Endometrial microvascular endothelial cells (primary cell): ENCODE results near the gene FDXR. TPM values are rescaled to one million over a fixed set of nuclear protein-coding genes. Genes with fewer than 3 reads are reported as not detected.
"Not testable (repeated sequence)": the region's sequence is repeated elsewhere in the genome, so short reads cannot be mapped to it uniquely, and the experiment has no call there.

ENCODE experiments used
- in situ Hi-C: cut with HindIII; loops from 2 replicates; pipeline ENCODE4 v1.10.0; 2017; ENCODE audit warnings: low sequenced_read_pairs, low pct_unique_long_range_greater_than_20kb; ENCODE audit errors: inconsistent ontology term
- total RNA-seq: library from RNA; depleted of rRNA; stranded (reverse); fragments of >200 nt; gene quantifications from one replicate; pipeline ENCODE4 v1.2.3, GENCODE V29; 2015; ENCODE audit errors: inconsistent ontology term

FDXR gene
- total RNA-seq, result 73.7 TPM

DNA sequence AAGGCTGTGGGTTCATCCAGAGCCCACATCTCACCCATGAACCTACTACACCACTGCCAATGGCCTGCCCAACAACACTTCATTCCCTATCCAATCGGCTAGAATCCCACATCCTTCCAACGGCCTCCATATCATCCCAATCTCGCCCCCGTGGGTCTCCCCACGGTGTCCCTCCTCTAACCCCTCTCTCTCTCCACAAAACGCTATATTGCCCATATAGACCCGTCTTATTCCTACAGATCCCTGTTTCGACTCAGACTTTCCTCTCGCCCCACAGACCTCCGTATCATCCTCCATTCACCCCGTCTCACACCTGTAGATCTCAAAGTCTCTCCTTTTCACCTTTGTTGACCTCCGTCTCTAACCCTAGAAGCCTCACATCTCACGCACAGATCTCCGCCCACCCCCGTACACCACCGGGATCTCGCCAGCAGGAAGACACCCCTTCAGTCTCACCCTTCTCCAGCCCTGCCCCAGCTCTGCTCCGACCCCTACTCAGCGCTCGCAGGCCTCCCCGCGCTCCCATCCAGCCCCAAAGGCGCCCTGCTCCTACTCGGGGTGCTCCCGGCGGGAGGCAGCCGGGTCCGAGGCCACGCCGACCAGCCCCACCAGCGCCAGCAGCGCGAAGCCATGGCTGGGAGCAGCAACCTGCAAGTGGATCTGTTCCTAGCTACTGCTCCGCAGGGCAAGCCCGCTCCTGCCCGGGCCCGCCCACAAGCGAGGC is at the start of gene FDXR:
FDXR (minus strand) TSS at position 682 of the 724 bp plus-strand sequence; CDS start at position 632, 50 bp downstream.
- in situ Hi-C loops, result no loop called here

- in situ Hi-C loops, result no loop called here
These were observed 49.4 kb upstream of the FDXR start for GRCh38 chr17:74922172-74922571.

DNA sequence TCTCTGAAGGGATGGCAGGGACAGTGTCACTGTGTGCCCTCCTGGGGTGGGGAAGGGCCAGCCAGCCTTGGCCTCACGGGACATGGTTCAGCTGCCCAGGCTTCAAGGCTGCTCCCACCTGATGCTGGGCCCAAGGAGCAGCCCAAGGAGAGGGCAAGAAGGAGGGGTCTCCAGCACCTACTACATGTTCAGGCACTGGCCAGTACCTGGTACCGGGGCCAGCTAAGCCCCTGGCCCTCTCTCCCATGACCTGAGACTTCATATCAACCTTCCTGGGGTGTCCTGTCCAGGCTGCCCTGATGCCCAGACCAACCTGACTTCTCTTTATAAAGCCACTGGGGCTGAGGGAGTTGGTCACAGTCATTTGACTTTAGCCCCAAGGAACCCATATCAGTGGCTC is 49.0 kb upstream of the FDXR start:
- in situ Hi-C loops, result no loop called here

- in situ Hi-C loops, result no loop called here
These were observed 48.4 kb upstream of the FDXR start for GRCh38 chr17:74921026-74921681.

GRCh38 chr17:74920642-74921025 is 47.8 kb upstream of the FDXR start:
- in situ Hi-C loops, result no loop called here

- in situ Hi-C loops, result no loop called here
These were observed 47.5 kb upstream of the FDXR start for GRCh38 chr17:74920306-74920620.

GRCh38 chr17:74919440-74920305 is 46.9 kb upstream of the FDXR start:
- in situ Hi-C loops, result no loop called here

DNA sequence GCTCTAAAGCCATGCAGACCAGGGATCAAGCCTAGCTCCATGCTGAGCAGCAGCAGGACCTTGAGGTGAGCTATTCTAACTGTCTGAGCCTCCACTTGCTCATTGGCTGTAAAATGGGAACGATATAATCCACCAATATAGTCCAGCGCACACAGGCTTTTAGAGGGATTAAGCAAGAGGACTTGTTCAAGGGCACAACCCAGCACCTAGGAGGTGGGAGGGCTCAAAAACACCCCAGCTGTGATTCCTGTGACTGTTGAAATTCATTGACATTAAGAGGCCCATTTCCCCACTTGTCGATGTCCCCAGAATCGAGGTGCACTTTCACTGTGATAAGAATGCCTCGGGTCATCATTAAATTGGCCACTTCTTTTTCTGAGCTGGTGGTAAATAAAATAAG is 46.1 kb upstream of the FDXR start:
- in situ Hi-C loops, result no loop called here

DNA sequence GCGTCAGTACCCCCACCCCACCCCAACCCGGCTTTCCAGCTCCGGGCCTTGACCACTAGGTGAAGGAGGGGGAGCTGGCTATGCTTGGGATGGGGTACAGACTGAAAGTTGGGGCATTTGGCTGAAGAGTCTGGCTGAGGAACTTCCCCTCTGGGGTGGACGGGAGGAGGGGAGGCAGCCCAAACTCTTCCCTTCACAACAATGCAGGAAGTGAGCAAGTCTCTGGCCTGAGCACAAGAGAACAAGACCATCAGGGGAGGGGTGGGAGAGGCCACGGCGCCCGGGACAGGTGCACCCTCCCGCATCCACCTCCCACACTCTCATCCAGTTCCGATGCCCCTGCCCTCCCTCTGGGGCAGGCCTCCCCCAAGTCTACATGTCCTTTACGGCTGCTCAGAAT is 44.6 kb upstream of the FDXR start:
- in situ Hi-C loops, result no loop called here

DNA sequence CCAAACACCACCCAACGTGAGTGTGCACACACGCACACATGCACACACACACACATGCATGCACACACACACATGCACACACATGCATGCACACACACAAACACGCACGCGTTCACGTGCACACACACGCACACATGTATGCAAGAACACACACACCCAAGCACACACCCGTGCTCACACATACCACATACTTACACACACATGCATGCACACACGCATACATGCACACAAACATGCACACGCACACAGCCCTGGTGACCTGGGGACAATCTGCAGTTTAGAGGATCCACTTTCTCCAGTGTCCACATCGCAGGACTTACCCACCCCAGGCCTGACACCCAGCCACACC is 44.0 kb upstream of the FDXR start:
- in situ Hi-C loops, result no loop called here

GRCh38 chr17:74916136-74916850 is 43.5 kb upstream of the FDXR start:
- in situ Hi-C loops, result no loop called here

DNA sequence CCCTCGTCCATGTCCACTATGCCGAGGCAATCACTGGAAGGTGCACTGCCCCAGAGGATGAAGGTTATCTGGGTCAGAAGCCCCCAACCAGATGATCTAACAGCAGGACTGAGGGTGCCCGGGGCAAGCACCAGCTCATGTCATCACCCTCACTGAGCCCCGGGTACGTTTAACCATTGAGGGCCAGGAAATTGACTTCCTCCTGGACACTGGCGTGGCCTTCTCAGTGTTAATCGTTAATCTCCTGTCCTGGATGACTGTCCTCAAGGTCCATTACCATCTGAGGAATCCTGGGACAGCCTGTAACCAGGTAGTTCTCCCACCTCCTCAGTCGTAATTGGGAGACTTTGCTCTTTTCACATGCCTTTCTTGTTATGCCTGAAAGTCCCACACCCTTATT is 38.6 kb upstream of the FDXR start:
- in situ Hi-C loops, result not testable (repeated sequence)

DNA sequence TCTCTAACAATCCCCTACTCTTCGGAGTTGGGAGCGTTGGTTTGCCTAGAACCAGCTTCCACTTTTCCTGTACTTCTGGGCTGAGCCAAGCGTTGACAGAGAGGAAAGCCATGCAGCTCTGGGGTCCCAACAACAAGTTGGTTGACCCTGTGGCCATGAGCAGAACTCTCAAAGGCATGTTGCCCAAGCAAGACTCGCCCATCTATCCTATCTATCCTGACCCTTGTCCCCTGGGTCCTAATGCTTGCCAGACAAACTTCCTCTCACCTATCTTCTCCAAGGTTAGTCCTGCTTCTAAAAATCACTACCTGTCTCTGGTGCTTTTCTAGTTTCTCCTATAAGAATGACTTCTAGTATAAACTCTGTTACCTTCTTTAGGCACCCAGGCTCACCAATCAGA is 36.3 kb upstream of the FDXR start:
- in situ Hi-C loops, result not testable (repeated sequence)

- in situ Hi-C loops, result no loop called here
These were observed 34.2 kb upstream of the FDXR start for GRCh38 chr17:74907012-74907411.

GRCh38 chr17:74906214-74906793 is 33.5 kb upstream of the FDXR start:
- in situ Hi-C loops, result not testable (repeated sequence)

DNA sequence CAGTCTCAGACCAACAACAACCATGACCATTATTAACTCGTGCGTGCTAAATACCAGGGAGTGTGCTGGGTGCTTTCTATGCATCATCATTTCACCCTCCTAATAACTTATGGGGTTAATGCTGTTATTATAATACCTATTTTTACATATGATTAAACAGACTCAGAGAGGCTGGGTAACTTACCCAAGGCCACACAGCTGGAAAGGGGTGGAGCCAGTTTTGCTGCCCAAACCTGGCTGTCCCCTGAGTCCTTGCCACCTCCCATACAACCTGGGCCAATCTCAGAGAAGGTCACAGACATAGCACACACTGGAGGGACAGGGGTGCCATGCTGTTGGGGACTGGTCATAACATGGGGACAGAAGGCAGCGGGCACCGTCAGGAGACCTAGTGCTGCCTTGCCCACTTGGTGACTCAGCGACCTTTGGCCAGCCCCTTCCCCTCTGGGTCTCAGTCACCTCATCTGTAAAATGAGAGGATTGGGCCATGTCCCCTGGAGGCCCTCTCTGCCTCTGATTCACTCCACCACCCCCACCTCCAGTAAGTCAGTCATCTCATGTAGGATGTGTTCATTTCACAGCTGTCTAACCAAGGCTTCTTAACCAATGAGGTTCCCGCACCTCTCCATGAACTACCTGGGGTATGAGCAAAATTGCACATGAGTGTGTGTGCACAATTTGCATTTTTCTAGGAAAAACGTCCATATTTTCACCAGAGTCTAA is 32.1 kb upstream of the FDXR start:
- in situ Hi-C loops, result no loop called here

DNA sequence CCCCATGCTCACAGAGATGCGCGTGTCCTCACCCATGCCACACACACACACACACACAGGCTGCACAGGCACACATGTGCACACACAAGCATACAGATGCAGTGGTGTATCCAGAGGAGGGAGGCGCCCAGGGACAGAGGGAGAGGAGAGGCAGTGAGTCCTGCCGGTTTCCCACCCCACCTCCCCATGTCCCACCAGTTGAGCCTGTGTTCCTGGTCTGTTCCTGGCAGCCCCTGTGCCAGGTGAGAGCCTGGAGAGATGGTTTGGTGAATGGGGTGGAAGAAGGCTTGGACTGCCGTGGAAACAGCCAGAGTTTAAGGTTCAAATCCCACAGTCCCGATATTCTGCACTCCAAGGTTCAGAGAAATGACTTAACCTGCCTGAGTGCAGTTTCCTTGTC is 30.9 kb upstream of the FDXR start:
- in situ Hi-C loops, result no loop called here

- in situ Hi-C loops, result no loop called here
These were observed 30.2 kb upstream of the FDXR start for GRCh38 chr17:74903034-74903433.
